ENCODE measurements around the gene ZDHHC20. TPM values are rescaled to one million over a fixed set of nuclear protein-coding genes. Genes with fewer than 3 reads are reported as not detected.

Gene ZDHHC20
- total RNA-seq, 3 donors from 2014 or later = 55.2 to 77.4 (median 74.4) TPM

GRCh38 chr13:21341637-21342422 lies 117.3 kb downstream of the ZDHHC20 start:
- Histone ChIP-seq H3K36me3 (ENCODE audit: low read depth) (no peaks in the 10 kb centered on the region), H3K9me3 (no peaks in the 10 kb centered on the region), H3K4me1 (ENCODE audit: low read depth) (no peaks in the 10 kb centered on the region), H3K4me3 (no peak overlapping the region)
- TF ChIP-seq CTCF (IDR thresholded peaks at IDR 0.05) = no peak
- intact Hi-C loops (cut with DNase I, micrococcal nuclease) = no loop called here
- ATAC-seq (no peak), DNase-seq (no peak)

GRCh38 chr13:21338639-21339278 lies 120.3 kb downstream of the ZDHHC20 start:
- TF ChIP-seq CTCF (IDR thresholded peaks at IDR 0.05) = no peak
- H3K36me3 ChIP-seq (ENCODE audit: low read depth) = no peaks in the 10 kb centered on the region
- H3K9me3 ChIP-seq = no peaks in the 10 kb centered on the region
- no peaks in the 10 kb centered on the region for H3K4me1 ChIP-seq (ENCODE audit: low read depth)
- ATAC-seq (peak; percentile 26), DNase-seq (no peak)
- intact Hi-C loops (cut with DNase I, micrococcal nuclease) = no loop called here
- no peak overlapping the region for H3K4me3 ChIP-seq

- H3K36me3 ChIP-seq (ENCODE audit: low read depth) = no peaks in the 10 kb centered on the region
- DNase-seq = no peak
- no peaks in the 10 kb centered on the region for H3K4me1 ChIP-seq (ENCODE audit: low read depth)
- no peak overlapping the region for H3K4me3 ChIP-seq
- H3K9me3 ChIP-seq = no peaks in the 10 kb centered on the region
- intact Hi-C loops (cut with DNase I, micrococcal nuclease) = no loop called here
- no peak for TF ChIP-seq CTCF (IDR thresholded peaks at IDR 0.05)
- ATAC-seq = no peak
Observed at GRCh38 chr13:21338156-21338555, 120.9 kb downstream of the ZDHHC20 start.

GRCh38 chr13:21336609-21337349 lies 122.3 kb downstream of the ZDHHC20 start:
- intact Hi-C loops (cut with DNase I, micrococcal nuclease) = no loop called here
- H3K36me3 ChIP-seq (ENCODE audit: low read depth) = no peaks in the 10 kb centered on the region
- no peaks in the 10 kb centered on the region for H3K4me1 ChIP-seq (ENCODE audit: low read depth)
- H3K9me3 ChIP-seq = no peaks in the 10 kb centered on the region
- DNase-seq (no peak), ATAC-seq (no peak)
- TF ChIP-seq CTCF (IDR thresholded peaks at IDR 0.05) = no peak
- H3K4me3 ChIP-seq = no peak overlapping the region

- TF ChIP-seq CTCF (IDR thresholded peaks at IDR 0.05) = no peak
- Histone ChIP-seq H3K36me3 (ENCODE audit: low read depth) (no peaks in the 10 kb centered on the region), H3K4me3 (no peak overlapping the region), H3K4me1 (ENCODE audit: low read depth) (no peaks in the 10 kb centered on the region), H3K9me3 (no peaks in the 10 kb centered on the region)
- intact Hi-C loops (cut with DNase I, micrococcal nuclease) = no loop called here
- ATAC-seq (no peak), DNase-seq (no peak)
Observed at GRCh38 chr13:21333186-21333585, 125.9 kb downstream of the ZDHHC20 start.

Measured in mucosa of descending colon (tissue), 3 donors.